Epithelial cell of proximal tubule (primary cell): ENCODE data around the gene CXorf58. TPM values are rescaled to one million over a fixed set of nuclear protein-coding genes. Genes with fewer than 3 reads are reported as not detected.
"Not testable (repeated sequence)": the region's sequence is repeated elsewhere in the genome, so short reads cannot be mapped to it uniquely, and the experiment has no call there.

Source experiments
- DNase-seq: peaks from one replicate; pipeline ENCODE4 v3.0.0-alpha.2; 2011; ENCODE audit warnings: low read depth
- H3K4me3 ChIP-seq: 2 replicates; pipeline ENCODE4 v1.5.1; 2011; ENCODE audit warnings: low read depth, mild to moderate bottlenecking, low read length
- total RNA-seq: library from RNA; depleted of rRNA; stranded (reverse); fragments of >200 nt; gene quantifications from 2 replicates; pipeline ENCODE4 v1.2.3, GENCODE V29; 2015
- TF ChIP-seq, protein P1 (sequence below): conservative IDR thresholded peaks from 2 replicates; pipeline ENCODE4 v1.5.1; 2012; ENCODE audit warnings: low read depth, mild to moderate bottlenecking, low read length

Gene CXorf58
- total RNA-seq, 1 donor from 2014 or later = not detected

DNA sequence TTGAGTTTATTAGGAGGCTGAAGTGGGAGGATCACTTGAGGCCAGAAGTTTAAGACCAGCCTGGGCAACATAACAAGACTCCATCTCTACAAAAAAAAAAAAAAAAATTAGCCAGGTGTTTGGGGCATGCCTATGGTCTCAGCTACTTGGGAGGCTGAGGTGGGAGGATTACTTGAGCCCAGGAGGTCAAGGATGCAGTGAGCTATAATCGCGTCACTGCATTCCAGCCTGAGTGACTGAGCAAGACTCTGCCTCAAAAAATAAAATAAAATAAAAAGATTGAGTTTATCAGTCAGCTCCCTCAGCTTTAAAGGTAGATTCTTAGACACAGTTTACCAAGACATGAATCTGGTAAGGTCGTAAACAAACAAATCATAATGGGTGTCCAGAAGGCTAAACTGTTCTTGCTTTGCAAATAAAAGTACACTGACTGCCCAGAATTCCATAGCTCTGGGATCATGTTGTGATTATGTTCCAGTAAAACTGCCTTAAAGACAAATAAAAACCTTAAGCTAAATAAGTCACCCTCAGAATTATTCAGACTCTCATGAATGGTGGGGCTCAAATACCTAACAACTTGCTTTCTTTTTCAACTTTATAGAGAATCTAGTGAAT is 18.8 kb upstream of the CXorf58 start:
- TF ChIP-seq, protein P1, sequence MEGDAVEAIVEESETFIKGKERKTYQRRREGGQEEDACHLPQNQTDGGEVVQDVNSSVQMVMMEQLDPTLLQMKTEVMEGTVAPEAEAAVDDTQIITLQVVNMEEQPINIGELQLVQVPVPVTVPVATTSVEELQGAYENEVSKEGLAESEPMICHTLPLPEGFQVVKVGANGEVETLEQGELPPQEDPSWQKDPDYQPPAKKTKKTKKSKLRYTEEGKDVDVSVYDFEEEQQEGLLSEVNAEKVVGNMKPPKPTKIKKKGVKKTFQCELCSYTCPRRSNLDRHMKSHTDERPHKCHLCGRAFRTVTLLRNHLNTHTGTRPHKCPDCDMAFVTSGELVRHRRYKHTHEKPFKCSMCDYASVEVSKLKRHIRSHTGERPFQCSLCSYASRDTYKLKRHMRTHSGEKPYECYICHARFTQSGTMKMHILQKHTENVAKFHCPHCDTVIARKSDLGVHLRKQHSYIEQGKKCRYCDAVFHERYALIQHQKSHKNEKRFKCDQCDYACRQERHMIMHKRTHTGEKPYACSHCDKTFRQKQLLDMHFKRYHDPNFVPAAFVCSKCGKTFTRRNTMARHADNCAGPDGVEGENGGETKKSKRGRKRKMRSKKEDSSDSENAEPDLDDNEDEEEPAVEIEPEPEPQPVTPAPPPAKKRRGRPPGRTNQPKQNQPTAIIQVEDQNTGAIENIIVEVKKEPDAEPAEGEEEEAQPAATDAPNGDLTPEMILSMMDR = no peak
- H3K4me3 ChIP-seq = no peak overlapping the region
- DNase-seq = no peak

DNA sequence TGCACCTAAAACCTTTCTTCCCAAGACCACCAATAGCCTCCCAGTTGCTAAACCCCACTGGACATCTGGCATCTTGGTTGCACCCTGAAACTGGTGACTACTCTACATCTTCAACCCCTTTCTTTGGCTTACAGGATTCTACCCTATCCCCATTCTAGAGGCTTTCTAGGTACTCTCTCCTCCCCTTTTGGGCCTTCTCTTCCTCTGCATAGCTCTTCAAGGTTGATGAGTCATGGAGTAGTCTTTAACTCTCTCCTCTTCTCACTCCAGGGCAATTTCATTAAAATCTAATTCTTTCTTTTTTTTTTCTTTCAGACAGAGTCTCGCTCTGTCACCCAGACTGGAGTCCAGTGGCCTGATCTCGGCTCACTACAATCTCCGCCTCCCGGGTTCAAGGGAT is 16.9 kb upstream of the CXorf58 start:
- TF ChIP-seq, protein P1 = no peak
- DNase-seq = no peak
- no peak overlapping the region for H3K4me3 ChIP-seq

DNA sequence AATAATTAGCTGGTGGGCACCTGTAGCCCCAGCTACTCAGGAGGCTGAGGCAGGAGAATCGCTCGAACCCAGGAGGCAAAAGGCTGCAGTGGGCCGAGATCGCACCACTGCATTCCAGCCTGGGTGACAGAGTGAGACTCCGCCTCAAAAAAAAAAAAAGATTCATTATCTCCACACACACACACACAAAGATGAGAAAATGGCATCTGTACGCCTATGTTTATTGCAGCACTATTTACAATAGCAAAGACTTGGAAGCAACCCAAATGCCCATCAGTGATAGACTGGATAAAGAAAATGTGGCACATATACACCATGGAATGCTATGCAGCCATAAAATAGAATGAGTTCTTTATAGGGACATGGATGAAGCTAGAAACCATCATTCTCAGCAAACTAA is 12.8 kb upstream of the CXorf58 start:
- not testable (repeated sequence) for DNase-seq, H3K4me3 ChIP-seq

DNA sequence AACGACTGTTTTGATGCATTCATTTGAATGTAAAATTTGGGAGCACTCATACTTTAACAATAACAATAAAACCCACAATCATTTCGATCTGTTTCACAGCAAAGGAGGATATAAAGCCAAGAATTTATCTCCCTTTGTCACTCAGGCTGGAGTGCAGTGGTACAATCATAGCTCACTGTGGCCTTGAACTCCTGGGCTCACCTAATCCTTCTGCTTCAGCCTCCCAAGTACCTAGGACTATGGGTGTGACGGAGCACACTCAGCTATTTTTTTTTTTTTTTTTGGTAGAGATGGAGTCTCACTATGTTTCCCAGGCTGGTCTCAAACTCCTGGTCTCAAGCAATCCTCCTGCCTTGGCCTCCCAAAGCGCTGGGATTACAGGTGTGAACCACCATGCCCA is 11.3 kb upstream of the CXorf58 start:
- DNase-seq, H3K4me3 ChIP-seq: not testable (repeated sequence)

DNA sequence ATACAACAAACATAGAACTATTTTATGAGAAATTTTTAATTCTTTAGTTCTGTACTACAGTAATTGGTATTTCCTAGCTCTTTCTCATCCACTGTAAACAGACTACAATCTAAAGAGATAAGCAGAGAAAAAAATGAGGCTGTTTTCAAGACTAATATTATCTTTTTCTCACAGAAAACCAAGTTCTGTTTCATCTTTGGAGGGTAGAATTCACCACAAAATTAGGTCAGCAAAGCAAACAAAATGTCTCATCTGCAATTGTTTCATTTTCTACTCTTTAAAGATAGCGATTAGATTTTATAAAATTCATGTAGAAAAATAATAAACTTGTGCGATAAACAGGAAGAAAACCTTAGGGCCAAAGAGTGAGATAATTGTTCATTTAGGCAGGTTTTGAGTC is 10.8 kb upstream of the CXorf58 start:
- TF ChIP-seq, protein P1 = no peak
- no peak for DNase-seq
- no peak overlapping the region for H3K4me3 ChIP-seq

DNA sequence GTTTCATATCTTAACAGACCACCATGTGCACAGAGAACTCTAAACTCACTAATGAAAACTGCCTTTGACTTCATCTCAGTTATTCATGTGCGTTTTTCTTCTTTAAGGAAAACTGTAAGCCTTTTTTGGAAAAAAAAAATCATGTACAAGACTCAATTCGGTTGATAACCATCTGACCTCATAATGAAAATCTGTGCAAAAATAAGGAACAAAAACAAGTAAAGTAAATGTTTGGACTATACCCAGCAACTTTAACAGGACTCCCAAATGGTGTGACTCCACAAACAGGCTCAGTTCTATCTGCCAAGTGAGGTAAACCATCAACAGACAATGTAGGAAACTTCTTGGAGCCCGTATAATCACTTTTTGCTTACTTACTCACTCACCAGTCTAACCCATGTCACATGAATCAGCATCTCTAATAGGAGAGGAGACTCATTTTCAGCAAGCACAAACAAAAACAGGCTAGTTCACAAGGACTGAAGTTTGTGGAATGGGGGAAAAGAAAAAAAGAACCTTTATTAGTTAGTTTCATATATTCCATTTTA is 9.3 kb upstream of the CXorf58 start:
- H3K4me3 ChIP-seq = no peak overlapping the region
- DNase-seq = no peak
- TF ChIP-seq, protein P1 = no peak

DNA sequence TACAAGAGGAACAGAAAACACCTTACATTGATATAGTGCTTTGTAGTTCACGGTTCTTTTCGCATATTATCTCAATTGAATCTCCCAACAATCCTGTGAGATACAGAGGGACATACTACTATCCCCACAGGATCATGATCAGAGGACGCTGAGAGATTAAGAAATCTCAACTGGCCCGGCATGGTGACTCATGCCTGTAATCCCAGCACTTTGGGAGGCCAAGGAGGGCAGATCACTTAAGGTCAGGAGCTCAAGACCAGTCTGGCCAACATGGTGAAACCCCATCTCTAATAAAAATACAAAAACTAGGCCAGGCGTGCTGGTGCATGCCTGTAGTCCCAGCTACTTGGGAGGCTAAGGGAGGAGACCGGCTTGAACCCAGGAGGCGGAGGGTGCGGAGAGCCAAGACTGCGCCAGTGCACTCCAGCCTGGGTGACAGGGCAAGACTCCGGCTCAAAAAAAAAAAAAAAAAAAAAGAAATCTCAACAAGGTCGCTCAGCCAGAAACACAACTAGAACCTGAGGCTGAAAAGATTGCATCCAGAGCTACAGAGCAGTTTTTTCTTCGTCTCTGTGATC is 7.5 kb upstream of the CXorf58 start:
- no peak for DNase-seq
- no peak overlapping the region for H3K4me3 ChIP-seq
- TF ChIP-seq, protein P1 = no peak

DNA sequence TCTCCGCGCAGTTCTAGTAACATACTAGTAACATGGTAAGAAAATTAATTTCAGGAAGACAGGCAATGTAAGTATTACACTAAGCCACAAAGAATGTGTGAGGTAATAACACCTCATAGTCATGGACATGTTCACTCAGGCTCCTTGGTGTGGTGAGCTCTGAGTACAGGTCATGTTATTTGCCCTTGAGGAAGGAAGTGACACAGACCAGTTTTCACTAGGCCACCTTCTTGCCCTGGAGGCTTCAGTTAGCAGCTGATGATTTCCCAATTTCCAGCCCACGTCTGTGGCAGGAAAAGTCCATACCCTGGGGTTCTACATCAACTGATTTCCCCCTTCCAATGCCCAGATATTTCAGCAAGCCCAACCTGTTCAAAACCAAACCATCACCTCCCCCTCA is 6.7 kb upstream of the CXorf58 start:
- peak; percentile 71 for DNase-seq
- TF ChIP-seq, protein P1 = no peak
- no peak overlapping the region for H3K4me3 ChIP-seq
